Brain pericyte (primary cell): ENCODE measurements around the gene FAM163A.
"Not testable (repeated sequence)": the region's sequence is repeated elsewhere in the genome, so short reads cannot be mapped to it uniquely, and the experiment has no call there.

Experiments used
- DNase-seq: peaks from one replicate; pipeline ENCODE4 v3.0.0-alpha.2; 2012; ENCODE audit warnings: low read depth, low spot score

Gene FAM163A

GRCh38 chr1:179815641-179816040 lies 72.5 kb downstream of the FAM163A start:
- no peak for DNase-seq

GRCh38 chr1:179816196-179816960 lies 73.3 kb downstream of the FAM163A start:
- DNase-seq = no peak

- no peak for DNase-seq
Observed at GRCh38 chr1:179817056-179817455, 74.0 kb downstream of the FAM163A start.

- no peak for DNase-seq
Observed at GRCh38 chr1:179817789-179818188, 74.7 kb downstream of the FAM163A start.

- DNase-seq = no peak
Observed at GRCh38 chr1:179818260-179818659, 75.2 kb downstream of the FAM163A start.

GRCh38 chr1:179818743-179819173 lies 75.7 kb downstream of the FAM163A start:
- DNase-seq = no peak

- DNase-seq = no peak
Observed at GRCh38 chr1:179820226-179820970, 77.3 kb downstream of the FAM163A start.

GRCh38 chr1:179821524-179821923 lies 78.4 kb downstream of the FAM163A start:
- no peak for DNase-seq

GRCh38 chr1:179822065-179822464 lies 79.0 kb downstream of the FAM163A start:
- DNase-seq = no peak

GRCh38 chr1:179823693-179824092 lies 80.6 kb downstream of the FAM163A start:
- DNase-seq = no peak

- no peak for DNase-seq
Observed at GRCh38 chr1:179824265-179824664, 81.2 kb downstream of the FAM163A start.

GRCh38 chr1:179825206-179825605 lies 82.1 kb downstream of the FAM163A start:
- DNase-seq = no peak

GRCh38 chr1:179825798-179826460 lies 82.8 kb downstream of the FAM163A start:
- no peak for DNase-seq

GRCh38 chr1:179826626-179827280 lies 83.7 kb downstream of the FAM163A start:
- no peak for DNase-seq

- no peak for DNase-seq
Observed at GRCh38 chr1:179828554-179829110, 85.5 kb downstream of the FAM163A start.

- no peak for DNase-seq
Observed at GRCh38 chr1:179831225-179831624, 88.1 kb downstream of the FAM163A start.

GRCh38 chr1:179831852-179832699 lies 89.0 kb downstream of the FAM163A start:
- no peak for DNase-seq

- DNase-seq = not testable (repeated sequence)
Observed at GRCh38 chr1:179836686-179837445, 93.8 kb downstream of the FAM163A start.

GRCh38 chr1:179840107-179840506 lies 97.0 kb downstream of the FAM163A start:
- DNase-seq = no peak

GRCh38 chr1:179848233-179848632 lies 105.1 kb downstream of the FAM163A start:
- no peak for DNase-seq
